HG03060 (cell line): Measurements from ENCODE around the gene MTHFS.
"Not testable (repeated sequence)": the region's sequence is repeated elsewhere in the genome, so short reads cannot be mapped to it uniquely, and the experiment has no call there.

Experiments used
- ATAC-seq: cut with Tn5 transposase; IDR thresholded peaks from one replicate; pipeline ENCODE4 v1.9.1; 2021; ENCODE audit warnings: low read depth, moderate number of reproducible peaks; ENCODE audit not compliant: unreplicated experiment

MTHFS gene

DNA sequence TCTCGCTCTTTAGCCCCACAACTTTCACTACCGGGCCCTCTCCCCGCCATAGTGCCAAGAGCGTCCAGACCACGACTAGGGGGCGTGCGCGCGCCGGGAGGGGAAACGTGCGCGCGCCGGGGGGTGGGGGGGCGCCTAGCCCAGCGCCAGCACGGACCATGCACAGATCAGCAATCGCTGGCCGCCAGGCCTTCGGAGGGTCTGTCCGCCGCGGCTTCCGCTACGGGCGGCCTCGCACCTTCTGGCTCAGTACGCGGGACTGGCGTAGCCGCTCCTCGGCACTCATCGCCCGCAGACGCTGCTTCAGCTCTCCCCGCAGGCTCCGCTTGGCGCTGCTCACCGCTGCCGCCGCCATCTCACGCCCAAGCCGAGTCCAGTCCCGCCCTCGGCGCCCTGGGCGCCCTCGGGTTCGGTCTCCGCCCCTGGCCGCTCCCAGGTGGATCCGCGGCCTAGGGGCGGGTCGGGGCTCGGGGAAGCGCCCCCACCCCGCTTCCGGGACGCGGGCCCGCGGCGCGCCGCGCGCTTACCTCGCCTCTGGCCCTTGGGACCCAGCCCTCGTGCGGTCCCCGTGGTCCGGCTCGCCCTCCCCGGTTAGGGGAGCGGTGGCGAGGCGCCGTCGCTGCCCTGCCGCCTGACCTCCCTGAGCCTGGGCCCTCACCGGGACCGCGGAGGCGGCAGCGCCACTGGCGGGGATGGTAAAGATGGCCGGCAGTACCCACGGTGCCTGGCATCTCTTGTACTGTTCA lies at the start of gene MTHFS:
Gene MTHFS, minus strand, starts transcription at position 381 of the 746 bp plus-strand sequence. Its CDS starts 26 bp downstream, at position 355.
- ATAC-seq: peak; percentile 51

DNA sequence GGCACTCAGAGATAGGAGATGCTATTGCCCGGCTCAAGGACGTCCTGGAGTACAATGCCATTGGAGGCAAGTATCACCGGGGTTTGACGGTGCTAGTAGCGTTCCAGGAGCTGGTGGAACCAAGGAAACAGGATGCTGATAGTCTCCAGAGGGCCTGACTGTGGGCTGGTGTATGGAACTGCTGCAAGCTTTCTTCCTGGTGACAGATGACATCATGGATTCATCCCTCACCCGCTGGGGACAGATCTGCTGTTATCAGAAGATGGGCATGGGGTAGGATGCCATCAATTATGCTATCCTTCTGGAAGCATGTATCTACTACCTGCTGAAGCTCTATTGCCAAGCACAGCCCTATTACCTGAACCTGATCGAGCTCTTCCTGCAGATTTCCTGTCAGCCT lies 47.8 kb upstream of the MTHFS start:
- ATAC-seq: no peak

- ATAC-seq: no peak
Observed at GRCh38 chr15:79943820-79944219, 47.0 kb upstream of the MTHFS start.

- ATAC-seq: no peak
Observed at GRCh38 chr15:79942741-79943481, 46.1 kb upstream of the MTHFS start.

DNA sequence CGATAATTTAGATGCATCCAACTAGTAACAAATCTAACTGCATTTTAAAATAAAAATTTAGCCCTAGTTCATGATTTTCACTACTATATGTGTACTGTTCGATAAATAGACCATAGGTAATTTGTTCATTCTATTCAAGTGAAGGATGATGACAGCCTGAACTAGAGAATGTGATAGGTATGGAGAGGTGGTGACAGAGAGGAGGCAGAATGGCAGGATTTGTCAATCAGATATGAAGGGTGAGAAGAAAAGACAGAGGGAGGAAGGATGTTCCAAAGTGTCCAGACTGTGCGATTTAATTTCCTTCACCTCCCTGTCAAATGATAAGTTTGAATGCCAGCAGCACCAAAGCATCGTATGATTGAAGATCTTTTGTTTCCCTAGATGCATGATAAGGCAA lies 42.6 kb upstream of the MTHFS start:
- no peak for ATAC-seq

DNA sequence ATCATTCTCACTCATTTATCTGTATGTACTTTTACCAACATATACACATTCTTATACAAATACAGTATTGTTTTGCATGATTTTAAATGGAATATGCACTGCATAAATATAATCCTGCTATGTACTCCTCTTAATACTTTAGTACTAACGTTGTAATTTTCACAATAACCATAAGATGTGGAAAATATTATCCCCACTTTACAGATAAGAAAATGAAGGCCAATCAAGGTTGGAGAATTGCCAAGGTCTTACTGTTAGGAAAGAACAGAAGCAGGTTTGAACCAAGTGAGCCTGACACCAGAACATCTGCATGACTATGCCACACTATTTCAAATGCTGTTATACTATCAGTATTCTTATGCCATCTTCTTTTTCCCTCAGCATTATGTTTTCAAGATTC lies 41.3 kb upstream of the MTHFS start:
- no peak for ATAC-seq

DNA sequence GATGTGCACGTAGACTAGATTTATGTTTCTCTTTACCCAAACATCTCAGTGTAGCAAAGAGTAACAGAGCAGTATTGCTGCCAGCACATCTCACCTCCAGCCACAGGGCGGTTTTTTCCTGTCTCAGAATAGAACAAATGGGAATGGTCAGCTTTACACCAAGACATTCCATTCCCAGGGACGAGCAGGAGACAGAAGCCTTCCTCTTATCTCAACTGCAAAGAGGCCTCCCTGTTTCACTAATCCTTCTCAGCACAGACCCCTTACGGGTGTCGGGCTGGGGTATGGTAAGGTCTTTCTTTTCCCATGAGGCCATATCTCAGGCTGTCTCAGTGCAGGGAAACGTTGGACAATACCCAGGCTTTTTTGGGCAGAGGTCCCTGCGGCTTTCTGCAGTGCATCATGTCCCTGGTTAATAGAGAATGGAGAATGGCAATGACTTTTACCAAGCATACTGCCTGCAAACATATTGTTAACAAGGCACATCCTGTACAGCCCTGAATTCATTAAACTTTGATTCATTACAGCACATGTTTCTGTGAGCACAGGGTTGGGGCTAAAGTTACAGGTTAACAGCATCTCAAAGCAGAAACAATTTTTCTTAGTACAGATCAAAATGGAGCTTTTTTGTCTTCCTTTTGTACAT lies 38.9 kb upstream of the MTHFS start:
- ATAC-seq: not testable (repeated sequence)

GRCh38 chr15:79933231-79933630 lies 36.4 kb upstream of the MTHFS start:
- ATAC-seq: no peak

GRCh38 chr15:79932447-79932846 lies 35.6 kb upstream of the MTHFS start:
- no peak for ATAC-seq

DNA sequence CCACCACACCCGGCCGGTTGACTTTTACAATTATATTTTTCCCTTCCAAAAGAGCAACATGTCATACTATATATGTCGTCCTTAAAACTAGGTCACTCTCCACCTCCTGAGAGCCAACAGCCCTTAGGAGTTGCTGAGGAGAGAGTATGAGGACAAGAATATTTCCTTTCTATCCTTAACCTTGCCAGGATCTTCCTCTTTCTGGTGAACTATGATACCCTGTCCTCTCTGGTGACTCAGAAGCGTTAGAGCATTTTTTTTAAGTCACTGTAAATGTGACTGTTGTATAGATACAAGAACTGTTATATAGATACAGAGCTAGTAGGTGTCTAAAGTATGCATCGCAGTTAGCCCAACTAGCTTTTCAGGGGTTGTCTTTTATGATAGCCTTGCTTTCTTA lies 33.7 kb upstream of the MTHFS start:
- ATAC-seq: no peak

- no peak for ATAC-seq
Observed at GRCh38 chr15:79929412-79929811, 32.6 kb upstream of the MTHFS start.

DNA sequence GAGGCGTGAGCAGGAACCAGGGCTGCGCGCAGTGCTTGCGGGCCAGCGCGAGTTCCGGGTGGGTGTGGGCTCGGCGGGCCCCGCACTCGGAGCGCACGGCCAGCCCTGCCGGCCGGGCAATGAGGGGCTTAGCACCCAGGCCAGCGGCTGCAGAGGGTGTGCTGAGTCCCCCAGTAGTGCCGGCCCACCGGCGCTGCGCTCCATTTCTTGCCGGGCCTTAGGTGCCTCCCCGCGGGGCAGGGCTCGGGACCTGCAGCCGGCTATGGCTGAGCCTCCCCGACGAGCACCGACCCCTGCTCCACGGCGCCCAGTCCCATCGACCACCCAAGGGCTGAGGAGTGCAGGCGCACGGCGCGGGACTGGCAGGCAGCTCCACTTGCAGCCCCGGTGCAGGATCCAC lies 29.3 kb upstream of the MTHFS start:
- ATAC-seq: not testable (repeated sequence)

GRCh38 chr15:79924379-79924778 lies 27.6 kb upstream of the MTHFS start:
- no peak for ATAC-seq

GRCh38 chr15:79923515-79924169 lies 26.8 kb upstream of the MTHFS start:
- ATAC-seq: peak; percentile 90

GRCh38 chr15:79923079-79923514 lies 26.3 kb upstream of the MTHFS start:
- ATAC-seq: no peak

DNA sequence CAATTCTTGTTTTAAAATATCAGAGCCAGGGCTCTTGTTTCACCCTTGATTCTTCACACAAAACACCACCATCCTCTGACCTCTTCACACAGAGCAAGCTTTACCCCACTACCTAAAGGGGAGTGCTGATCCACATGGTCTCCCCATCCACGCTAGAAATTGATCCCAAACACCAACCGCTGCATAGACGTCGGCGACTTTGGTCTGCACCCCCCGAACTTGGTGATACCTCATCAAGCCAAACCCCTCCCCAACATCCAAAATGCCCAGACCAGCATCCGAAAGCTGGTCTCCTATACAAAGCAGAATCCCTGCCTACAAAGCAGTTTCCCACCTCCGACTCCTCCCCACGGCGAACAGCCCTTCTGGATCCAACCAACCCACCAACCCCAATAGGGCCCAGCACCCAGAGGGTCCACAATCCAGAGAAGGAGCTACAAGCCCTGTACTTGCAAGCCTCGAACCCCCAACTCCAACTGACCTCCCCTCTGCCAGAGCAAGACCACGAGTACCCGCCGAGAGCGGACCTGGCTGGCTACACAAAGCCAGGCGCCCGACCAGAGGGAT lies 25.8 kb upstream of the MTHFS start:
- ATAC-seq: no peak

GRCh38 chr15:79919749-79920511 lies 23.1 kb upstream of the MTHFS start:
- no peak for ATAC-seq

- ATAC-seq: no peak
Observed at GRCh38 chr15:79919090-79919748, 22.4 kb upstream of the MTHFS start.

GRCh38 chr15:79918278-79918677 lies 21.5 kb upstream of the MTHFS start:
- ATAC-seq: no peak
